Activated CD4-positive, alpha-beta T cell treated with anti-CD3 and anti-CD28 coated beads for 1 hour (primary cell): ENCODE measurements around the gene SHOX.
"Not testable (repeated sequence)": the region's sequence is repeated elsewhere in the genome, so short reads cannot be mapped to it uniquely, and the experiment has no call there.

Source experiments
- DNase-seq: peaks from one replicate; pipeline ENCODE4 v3.0.0-alpha.2; 2020

Gene SHOX

DNA sequence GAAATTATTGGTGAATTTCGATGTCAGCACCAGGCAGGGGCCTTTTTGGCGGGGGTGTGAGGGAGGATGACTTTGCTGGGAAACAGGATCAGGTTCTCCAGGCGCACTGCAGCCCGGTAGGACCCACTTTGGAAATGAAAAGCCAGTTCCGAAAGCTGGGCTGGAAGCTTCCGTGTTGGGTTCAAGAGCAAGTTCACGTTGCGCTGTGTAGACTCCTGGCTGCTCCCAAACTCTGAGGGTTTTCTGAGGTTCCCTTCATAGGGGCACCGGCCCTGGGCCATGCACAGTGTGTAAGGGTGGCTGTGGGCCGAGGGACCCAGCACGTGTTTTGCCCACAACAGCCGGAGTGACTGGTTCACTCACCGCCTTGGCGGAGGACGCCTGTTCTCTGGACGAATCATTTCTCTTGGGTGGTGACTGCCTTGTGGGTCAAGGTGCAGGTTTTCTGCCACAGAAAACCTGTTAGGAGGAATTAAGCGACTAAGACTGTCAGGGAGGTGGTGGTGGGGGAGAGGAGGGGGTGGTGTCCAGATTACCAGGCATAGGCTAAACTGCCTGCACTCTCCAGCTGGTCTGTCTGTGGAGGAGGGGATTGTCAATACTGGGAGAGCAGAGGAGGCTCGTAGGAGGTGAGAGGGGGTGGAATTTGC is 8.0 kb downstream of the SHOX start:
- DNase-seq = no peak

DNA sequence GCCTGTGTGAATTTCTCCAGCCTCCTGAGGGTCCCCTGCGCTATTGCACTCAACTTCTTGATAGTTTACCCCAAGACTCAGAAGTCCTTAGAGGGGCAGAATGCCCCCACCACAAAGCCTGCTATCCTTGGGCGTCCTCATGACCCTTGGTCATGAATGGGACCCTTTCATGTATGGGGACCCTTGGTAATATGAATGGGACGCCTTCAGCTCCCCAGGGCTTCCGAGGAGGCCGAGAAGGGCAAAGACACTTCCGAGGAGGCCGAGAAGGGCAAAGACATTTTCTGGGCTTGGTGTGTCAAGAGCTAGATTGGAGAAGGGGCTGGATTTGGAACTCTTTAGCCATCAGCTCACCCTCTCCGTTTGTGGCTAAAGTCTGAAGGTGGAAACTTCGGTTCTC is 8.6 kb downstream of the SHOX start:
- DNase-seq = no peak

DNA sequence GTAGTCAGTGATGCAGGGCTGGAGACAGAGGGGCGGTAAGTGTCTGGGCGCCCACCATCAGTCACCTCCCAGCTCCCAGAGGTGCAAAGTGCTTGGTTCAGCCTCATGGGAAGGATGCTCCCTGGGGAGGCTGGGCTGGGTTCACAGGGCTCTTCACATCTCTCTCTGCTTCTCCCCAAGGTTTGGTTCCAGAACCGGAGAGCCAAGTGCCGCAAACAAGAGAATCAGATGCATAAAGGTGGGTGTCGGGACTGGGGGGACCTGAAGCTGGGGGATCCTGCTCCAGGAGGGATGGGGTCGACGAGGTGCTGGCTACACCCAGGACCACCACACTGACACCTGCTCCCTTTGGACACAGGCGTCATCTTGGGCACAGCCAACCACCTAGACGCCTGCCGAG is 10.1 kb downstream of the SHOX start:
- no peak for DNase-seq

DNA sequence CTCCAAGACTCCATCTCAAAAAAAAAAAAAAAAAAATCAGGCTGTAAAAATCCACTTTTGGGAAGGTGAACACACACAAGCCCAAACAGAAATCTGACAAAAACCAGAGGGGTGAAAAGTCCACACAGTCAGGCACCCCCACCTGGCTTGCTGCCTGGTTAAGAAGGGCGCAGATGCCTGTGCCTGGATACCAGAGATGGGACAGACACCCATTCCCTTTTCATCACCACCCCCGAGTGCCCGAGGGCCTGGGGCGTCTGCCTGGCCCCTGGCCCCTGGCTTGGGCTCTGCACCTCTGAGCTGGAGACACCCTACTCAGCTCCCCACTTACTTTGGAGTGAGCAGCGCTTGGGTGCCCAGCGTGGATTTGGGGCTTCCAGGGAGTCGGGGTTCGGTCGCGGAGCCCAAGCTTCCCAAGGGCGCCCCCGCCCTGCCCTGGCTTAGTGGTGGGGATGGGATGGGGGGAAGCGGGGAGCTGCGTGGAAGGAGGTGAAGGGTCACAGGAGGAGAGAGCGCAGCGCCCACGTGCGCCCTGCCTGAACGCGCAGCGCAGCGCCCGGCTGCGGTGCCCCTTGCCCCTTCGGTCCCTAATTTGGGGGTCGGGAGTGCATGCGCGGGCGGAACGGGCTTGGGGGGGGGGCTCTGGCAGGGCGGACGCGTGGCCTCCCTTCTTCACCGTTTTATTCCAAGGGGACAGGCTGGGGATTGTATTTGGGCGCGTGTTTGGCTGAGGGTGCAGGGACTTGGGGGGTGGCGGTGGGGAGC is 11.3 kb downstream of the SHOX start:
- no peak for DNase-seq

DNA sequence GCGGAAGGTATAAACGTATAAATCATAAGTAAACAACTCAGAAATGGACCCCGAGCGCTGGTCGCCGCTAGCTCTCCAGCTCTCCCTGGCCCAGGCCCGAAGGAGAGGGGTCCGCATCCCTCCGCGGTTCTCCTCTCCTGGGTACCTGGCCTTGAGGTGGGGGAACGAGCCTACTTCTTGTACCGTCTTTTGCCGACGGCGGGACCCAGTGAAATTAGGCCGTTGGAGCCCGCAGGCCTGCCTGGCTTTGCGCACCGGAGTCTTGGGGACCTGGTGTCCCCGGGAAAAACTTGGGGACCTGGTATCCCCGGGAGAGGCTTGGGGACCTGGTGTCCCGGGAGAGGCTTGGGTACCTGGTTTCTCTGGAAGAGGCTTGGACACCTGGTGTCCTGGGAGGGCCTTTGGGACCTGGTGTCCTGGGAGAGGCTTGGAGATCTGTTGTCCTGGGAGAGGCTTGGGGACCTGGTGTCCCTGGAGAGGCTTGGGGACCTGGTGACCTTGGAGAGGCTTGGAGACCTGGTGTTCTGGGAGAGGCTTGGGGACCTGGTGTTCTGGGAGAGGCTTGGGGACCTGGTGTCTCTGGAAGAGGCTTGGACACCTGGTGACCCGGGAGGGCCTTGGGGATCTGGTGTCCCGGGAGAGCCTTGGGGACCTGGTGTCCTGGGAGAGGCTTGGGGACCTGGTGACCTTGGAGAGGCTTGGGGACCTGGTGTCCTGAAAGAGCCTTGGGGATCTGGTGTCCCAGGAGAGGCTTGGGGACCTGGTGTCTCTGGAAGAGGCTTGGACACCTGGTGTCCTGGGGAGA is 12.0 kb downstream of the SHOX start:
- DNase-seq = no peak

DNA sequence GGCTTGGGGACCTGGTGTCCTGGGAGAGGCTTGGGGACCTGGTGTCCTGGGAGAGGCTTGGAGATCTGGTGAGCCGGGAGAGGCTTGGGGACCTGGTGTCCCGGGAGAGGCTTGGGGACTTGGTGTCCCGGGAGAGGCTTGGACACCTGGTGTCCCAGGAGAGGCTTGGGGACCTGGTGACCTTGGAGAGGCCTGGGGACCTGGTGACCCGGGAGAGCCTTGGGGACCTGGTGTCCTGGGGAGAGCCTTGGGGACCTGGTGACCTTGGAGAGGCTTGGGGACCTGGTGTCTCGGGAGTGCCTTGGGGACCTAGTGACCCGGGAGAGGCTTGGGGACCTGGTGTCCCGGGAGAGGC is 12.6 kb downstream of the SHOX start:
- DNase-seq = no peak

DNA sequence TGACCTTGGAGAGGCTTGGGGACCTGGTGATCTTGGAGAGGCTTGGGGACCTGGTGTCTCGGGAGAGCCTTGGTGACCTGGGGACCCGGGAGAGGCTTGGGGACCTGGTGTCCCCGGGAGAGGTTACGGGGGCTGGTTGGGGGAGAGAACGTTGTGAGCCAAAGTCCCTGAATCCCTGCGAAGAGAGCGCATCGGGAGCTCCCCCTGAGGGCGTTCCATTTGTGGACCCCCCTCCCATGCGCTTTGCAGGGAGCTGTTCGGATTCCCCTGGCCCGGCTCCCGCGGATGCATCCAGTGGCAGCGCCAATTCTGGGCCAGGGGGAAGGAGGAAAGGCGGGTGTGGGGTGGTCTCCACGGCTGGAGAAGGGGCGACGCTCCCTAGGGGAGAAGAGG is 13.3 kb downstream of the SHOX start:
- no peak for DNase-seq

DNA sequence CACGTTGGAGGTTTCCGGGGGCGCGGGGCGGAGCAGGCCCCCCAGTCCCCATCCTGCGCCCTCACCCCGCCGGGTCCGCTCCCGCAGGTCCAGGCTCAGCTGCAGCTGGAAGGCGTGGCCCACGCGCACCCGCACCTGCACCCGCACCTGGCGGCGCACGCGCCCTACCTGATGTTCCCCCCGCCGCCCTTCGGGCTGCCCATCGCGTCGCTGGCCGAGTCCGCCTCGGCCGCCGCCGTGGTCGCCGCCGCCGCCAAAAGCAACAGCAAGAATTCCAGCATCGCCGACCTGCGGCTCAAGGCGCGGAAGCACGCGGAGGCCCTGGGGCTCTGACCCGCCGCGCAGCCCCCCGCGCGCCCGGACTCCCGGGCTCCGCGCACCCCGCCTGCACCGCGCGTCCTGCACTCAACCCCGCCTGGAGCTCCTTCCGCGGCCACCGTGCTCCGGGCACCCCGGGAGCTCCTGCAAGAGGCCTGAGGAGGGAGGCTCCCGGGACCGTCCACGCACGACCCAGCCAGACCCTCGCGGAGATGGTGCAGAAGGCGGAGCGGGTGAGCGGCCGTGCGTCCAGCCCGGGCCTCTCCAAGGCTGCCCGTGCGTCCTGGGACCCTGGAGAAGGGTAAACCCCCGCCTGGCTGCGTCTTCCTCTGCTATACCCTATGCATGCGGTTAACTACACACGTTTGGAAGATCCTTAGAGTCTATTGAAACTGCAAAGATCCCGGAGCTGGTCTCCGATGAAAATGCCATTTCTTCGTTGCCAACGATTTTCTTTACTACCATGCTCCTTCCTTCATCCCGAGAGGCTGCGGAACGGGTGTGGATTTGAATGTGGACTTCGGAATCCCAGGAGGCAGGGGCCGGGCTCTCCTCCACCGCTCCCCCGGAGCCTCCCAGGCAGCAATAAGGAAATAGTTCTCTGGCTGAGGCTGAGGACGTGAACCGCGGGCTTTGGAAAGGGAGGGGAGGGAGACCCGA is 14.0 kb downstream of the SHOX start:
- DNase-seq = no peak

DNA sequence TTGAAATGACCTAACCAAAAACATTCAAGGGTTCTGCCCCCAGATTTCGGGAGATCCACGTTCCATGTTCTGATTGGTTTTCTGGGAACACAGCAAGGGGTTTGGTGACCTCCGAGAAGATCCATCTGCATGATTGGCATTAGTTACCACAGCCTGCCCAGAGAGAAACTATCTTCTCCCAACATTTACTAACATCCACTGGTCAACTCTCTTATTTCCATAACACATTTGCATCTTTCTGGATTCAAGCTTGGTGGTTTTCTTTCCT is 15.6 kb downstream of the SHOX start:
- DNase-seq = no peak

DNA sequence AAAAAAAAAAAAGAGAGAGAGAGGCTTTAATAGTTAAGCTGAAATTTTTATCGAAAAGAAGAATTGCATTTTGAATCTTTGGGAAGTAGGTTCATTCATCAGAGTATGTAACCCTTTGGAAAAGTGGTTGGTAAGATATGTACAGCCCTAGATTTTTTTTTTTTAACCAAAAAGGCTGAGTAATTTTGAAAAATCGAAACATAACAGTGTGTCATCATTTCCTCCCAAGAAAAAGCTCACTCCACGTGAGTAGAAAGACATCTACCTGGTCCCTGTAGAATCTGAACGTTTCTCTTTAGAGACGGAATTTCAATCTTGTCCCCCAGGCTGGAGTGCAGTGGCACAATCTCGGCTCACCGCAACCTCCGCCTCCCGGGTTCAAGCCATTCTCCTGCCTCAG is 16.2 kb downstream of the SHOX start:
- no peak for DNase-seq

DNA sequence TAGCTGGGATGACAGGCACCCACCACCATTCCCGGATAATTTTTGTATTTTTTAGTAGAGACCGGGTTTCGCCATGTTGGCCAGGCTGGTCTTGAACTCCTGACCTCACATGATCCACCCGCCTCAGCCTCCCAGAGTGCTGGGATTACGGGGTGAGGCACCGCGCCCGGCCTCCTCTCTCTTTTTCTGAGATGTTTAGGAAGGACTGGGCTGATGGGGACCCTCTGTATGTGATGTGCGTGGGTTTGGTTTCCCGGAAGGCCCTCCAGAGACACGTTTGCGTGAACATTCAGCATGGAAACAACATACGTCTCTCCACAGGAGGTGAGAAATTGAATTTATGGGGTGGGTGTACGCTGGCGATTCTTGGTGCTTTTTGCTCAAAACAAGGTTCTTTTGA is 18.6 kb downstream of the SHOX start:
- no peak for DNase-seq

DNA sequence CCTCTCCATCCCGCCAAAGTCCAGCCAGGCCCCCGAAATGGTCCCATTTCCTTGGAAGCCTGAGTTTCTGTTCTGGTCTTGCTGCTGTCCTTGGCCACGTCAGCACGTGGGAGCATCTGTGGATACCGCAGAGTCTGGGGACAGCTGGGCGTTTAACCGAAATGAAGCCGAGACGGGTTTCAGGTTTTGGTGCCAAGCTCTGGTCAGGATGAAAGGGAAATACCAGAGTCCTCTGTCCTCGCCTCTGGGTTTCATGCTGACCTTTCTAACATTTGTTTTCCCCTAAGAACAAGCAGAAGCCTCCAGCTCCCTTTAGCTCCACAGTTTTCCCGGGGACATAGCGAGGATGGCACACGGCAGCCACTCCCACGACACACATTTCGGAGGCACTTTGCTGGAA is 19.7 kb downstream of the SHOX start:
- DNase-seq = no peak

DNA sequence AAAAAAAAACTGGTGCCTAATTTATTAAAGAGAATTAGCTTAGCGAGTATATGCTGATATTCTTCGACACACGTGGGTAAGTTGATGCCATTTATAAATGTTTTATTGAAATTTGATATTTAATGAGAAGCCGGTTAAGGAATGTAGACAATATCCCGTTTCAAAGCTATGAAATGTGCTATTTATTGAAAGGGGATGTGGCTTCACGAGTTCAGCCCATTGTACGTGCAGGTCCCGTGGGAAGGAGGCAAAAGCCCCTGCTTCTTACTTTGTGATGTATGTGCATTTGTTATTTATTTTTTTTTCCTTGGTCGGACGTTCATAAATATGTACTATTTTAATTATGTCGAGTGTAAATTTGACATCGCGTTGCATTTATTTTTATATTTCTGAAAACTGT is 20.2 kb downstream of the SHOX start:
- DNase-seq = no peak

DNA sequence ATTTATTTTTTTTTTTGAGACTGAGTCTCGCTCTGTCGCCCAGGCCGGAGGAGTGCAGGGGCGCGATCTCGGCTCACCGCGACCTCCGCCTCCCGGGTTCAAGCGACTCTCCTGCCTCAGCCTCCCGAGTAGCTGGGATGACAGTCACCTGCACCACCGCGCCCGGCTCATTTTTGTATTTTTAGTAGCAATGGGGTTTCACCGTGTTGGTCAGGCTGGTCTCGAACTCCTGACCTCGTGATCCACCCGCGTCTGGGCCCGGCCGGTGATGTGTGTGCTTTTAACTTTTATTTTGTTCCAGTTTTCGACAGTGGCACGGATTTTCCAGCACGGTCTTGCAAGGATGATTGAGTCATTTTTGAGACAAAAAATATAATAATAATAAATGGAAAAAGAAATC is 21.3 kb downstream of the SHOX start:
- not testable (repeated sequence) for DNase-seq

DNA sequence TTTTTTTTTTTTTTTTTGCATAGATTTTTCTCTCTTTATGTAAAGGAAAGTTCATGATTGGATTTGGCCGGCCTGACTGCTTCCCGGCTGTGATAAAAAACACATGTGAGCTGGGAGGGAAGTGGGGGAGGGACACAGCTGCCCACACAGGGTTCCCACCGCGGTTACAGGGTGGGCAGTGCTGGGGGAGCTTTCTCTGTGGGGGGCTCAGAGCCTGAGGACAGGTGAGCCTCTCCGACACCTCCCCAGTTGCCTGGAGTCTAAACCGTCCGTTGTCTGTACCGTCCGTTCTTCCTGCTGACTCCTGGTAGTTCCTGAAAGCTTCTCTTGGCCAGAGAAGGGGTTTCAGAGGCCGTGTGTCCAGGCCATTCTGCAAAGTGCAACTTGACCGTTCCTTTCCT is 21.8 kb downstream of the SHOX start:
- no peak for DNase-seq

DNA sequence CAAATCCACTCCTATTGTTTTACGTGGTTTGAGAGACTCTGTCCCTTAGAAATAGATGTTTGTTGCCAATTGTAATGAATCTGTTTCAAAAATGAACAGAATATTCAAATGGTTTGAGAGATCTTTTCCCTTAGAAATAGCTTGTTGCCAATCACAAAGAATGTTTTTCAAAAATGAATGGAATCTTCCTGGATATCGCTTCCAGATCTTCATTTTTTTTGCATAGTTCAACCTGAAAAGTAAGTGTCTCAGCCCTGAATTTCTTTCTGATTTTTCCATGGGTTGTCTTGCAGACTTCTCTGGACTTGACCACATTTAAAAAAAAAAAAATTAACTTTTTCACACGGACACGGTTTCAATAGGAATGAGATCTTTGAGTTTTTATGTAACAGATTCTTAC is 22.7 kb downstream of the SHOX start:
- no peak for DNase-seq

DNA sequence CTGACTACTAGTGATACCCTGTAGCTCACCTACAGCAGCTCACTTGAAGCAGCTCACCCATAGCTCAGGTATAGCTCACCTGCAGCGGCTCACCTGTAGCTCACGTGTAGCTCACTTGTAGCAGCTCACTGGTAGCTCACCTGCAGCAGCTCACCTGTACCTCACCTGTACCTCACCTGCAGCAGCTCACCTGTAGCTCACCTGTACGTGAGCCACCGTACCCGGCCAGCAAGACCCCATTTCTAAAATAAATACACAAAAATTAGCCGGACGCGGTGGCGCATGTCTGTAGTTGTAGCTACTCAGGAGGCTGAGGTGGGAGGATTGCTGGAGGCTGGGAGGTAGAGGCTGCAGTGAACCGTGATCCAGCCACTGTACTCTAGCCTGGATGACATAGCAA is 30.6 kb downstream of the SHOX start:
- no peak for DNase-seq

DNA sequence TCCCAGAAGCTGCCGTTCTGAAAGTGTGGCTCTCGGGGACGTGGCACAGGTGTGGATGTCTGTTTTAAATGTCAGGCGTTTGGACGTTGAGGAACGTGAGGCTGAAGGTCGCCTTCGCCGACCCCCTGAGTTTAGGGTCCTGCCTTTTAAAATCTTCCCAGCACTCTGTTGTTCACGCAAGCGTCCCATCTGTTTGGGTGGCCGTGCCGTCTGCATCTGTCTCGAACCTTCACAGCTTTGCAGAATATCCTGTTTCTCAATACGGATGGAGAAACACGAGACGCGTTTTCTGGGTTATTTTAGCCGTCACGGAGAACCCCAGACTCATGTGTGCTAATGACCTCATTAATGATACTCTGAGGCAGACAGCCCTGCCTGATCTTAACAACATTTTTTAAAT is 31.5 kb downstream of the SHOX start:
- no peak for DNase-seq

DNA sequence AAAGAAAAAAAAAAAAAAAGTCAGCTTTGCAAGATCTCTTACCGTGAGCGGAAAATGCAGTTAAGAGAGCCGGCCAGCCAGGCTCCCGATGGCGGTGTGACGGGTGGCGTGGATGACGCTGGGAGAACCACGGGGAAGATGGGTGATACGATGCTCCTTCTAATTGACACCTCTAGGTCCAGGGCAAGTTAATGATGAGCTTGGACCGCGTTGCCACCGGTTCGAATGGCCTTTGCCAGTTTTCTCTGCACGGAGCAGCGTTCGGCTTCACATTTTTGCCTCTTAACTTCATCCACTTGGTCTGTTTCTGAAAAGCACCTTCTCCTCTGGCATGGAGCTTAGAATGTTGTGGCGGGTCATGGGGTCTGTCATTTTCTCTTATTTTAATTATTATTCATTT is 33.2 kb downstream of the SHOX start:
- DNase-seq = no peak

DNA sequence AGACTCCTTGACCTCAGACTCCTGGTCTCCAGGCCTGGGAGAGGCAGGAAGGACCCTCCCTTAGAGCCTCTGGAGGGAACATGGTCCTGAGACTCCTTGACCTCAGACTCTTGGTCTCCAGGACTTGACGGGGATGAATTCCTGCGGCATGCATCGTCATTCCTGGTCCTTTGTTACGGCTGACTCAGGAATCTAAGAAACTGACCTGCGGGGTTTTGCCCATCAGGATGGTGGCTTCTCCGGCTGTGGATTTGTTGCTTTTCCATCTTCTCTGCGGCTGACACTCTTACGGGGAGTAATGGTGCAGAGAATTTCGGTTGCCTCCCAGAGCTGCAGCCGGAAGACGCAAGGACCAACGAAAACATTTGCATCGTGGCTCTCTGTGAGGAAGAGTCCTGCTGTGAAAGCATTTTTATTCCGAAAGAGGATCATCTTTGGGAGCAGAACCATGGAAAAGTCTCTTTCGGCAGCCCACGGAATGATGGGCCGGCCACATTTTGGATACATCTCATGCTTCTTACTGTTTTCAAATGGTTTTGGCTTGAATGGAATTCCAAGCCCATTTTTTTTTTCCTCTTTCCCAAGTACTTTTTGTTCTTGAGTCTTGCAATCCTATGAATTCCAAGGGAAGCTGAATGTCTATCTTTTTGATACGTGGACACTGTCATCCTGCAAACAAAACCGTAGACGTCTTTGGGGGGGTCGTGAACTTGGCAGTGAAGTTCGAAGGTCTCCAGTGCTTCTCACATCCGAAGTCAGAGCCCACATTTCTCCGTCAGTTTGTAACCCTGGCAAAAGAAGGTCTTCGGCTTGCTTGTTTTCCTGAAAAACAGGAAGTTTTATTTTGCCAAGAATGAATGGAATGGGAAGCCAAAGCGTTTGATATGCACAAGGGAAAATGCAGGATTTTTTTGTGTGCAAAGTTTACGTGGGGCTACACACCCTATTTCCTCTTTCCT is 36.5 kb downstream of the SHOX start:
- DNase-seq = no peak

DNA sequence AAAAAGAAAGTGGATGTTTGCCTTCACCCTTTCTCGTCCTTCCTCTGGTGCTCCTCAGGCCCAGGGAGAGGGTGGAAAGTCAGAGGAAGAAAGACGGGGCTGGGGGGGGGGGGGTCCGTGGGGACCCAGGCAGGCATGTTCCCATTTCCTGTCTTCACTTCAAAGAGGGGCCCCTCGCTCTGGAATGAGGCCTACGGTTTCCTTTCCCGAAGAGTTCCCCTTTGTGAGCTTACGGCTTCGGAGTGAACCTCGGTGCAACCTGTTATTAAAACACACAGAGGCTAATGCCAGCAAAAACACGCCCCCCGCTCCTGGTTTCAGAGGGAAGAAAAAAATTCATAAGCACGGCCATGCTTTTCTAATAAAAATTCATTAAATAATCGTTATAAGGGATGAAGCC is 40.1 kb downstream of the SHOX start:
- no peak for DNase-seq

DNA sequence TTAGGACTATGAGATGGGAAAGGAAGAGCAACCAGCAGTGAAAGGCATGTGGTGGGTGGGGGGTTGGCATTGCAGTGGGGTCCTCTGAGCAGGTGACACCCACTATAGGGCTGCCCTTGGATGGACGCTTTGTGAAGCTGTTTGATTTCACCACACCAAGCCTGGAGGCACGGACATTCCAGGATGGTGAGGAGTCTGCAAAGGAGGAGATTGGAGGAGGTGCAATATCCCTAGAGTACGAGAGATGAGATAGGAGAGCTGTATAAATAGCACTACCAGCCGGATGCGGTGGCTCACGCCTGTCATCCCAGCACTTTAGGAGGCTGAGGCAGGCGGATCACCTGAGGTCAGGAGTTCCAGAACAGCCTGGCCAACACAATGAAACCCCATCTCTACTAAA is 42.3 kb downstream of the SHOX start:
- no peak for DNase-seq
